HG02973 (cell line): ENCODE results near the gene ITGBL1.
A peak's percentile ranks its signal among the peaks of the same experiment; 100 is the strongest.

Source experiments
- ATAC-seq: cut with Tn5 transposase; IDR thresholded peaks from one replicate; pipeline ENCODE4 v1.9.1; 2021; ENCODE audit warnings: moderate library complexity; ENCODE audit not compliant: unreplicated experiment

Gene ITGBL1

GRCh38 chr13:101624210-101624922 is 171.9 kb downstream of the ITGBL1 start:
- no peak for ATAC-seq

GRCh38 chr13:101624981-101625380 is 172.5 kb downstream of the ITGBL1 start:
- ATAC-seq = no peak

- peak; percentile 95 for ATAC-seq
Observed at GRCh38 chr13:101626925-101627555, 174.6 kb downstream of the ITGBL1 start.

GRCh38 chr13:101627556-101627943 is 175.1 kb downstream of the ITGBL1 start:
- peak; percentile 50 for ATAC-seq

GRCh38 chr13:101628900-101629299 is 176.4 kb downstream of the ITGBL1 start:
- no peak for ATAC-seq

- ATAC-seq = no peak
Observed at GRCh38 chr13:101631395-101631794, 178.9 kb downstream of the ITGBL1 start.

GRCh38 chr13:101634142-101634541 is 181.7 kb downstream of the ITGBL1 start:
- ATAC-seq = no peak

GRCh38 chr13:101639711-101640110 is 187.2 kb downstream of the ITGBL1 start:
- ATAC-seq = no peak

- ATAC-seq = no peak
Observed at GRCh38 chr13:101640788-101641400, 188.4 kb downstream of the ITGBL1 start.

GRCh38 chr13:101645871-101646270 is 193.4 kb downstream of the ITGBL1 start:
- ATAC-seq = no peak

- no peak for ATAC-seq
Observed at GRCh38 chr13:101647760-101648159, 195.3 kb downstream of the ITGBL1 start.

- ATAC-seq = no peak
Observed at GRCh38 chr13:101648766-101649487, 196.5 kb downstream of the ITGBL1 start.

- ATAC-seq = no peak
Observed at GRCh38 chr13:101649488-101650126, 197.1 kb downstream of the ITGBL1 start.

GRCh38 chr13:101654883-101655282 is 202.4 kb downstream of the ITGBL1 start:
- no peak for ATAC-seq

GRCh38 chr13:101655435-101655834 is 203.0 kb downstream of the ITGBL1 start:
- ATAC-seq = peak; percentile 65

GRCh38 chr13:101660711-101661110 is 208.2 kb downstream of the ITGBL1 start:
- ATAC-seq = no peak

GRCh38 chr13:101661839-101662238 is 209.4 kb downstream of the ITGBL1 start:
- no peak for ATAC-seq

- no peak for ATAC-seq
Observed at GRCh38 chr13:101673360-101674105, 221.1 kb downstream of the ITGBL1 start.

- ATAC-seq = no peak
Observed at GRCh38 chr13:101681834-101682233, 229.4 kb downstream of the ITGBL1 start.

GRCh38 chr13:101686003-101686402 is 233.5 kb downstream of the ITGBL1 start:
- no peak for ATAC-seq
